A549 (cell line): ENCODE data around the gene IVL.

ENCODE experiments used
- CTCF ChIP-seq: fragments of >200 bp; sonication (Bioruptor Twin); formaldehyde crosslinking; IDR thresholded peaks from 3 replicates; pipeline ENCODE4 v1.5.1; 2016
- HDAC2 ChIP-seq: fragments of 200-600 bp; sonication (generic); IDR thresholded peaks from 2 replicates; pipeline ENCODE4 v1.6.1; 2016
- POLR2AphosphoS2 ChIP-seq: conservative IDR thresholded peaks from 2 replicates; pipeline ENCODE4 v1.6.1; 2012; ENCODE audit warnings: low read length, improper control_type of control experiment, inconsistent platforms
- REST ChIP-seq: fragments of 200-600 bp; sonication (generic); IDR thresholded peaks from 2 replicates; pipeline ENCODE4 v1.6.1; 2016; ENCODE audit warnings: antibody characterized with exemption, mild to moderate bottlenecking, moderate library complexity
- RNF2 ChIP-seq: fragments of 200-600 bp; sonication (generic); IDR thresholded peaks from 2 replicates; pipeline ENCODE4 v1.6.1; 2016; ENCODE audit warnings: low read depth, mild to moderate bottlenecking, antibody characterized with exemption, moderate library complexity, borderline replicate concordance

- TF ChIP-seq CTCF (no peak), HDAC2 (no peak), RNF2 (no peak), POLR2AphosphoS2 (no peak), REST (no peak)
Measured at GRCh38 chr1:152866321-152866720, 42.0 kb upstream of the IVL start.
